Measurements from ENCODE around the gene DMRT1. TPM values are rescaled to one million over a fixed set of nuclear protein-coding genes. Genes with fewer than 3 reads are reported as not detected.

DMRT1 gene
- total RNA-seq, 4 donors from 2014 or later = not detected

GRCh38 chr9:972501-973294 is 131.2 kb downstream of the DMRT1 start:
- peaks cover 2 to 97% of the 10 kb centered on the region in 2 donors for H3K27me3 ChIP-seq
- no peaks in the 10 kb centered on the region for H3K36me3 ChIP-seq
- WGBS, 2 donors = 10 to 14% methylated on average over 43 to 68 of the region's 68 CpGs
- H3K4me1 ChIP-seq = peaks cover 0 to 76% (median 28%) of the 10 kb centered on the region in 4 donors
- TF ChIP-seq CTCF (IDR thresholded peaks at IDR 0.05) = no peak
- TF ChIP-seq POLR2A (IDR thresholded peaks at IDR 0.05) = no peak
- no peak for TF ChIP-seq EP300 (IDR thresholded peaks at IDR 0.05)
- H3K27ac ChIP-seq = no peak overlapping the region
- DNase-seq (ENCODE audit: low spot score in 2 of 2) = no peak
- H3K4me3 ChIP-seq = peak overlapping the region in 3 of 4 donors; percentile 2 to 47 (median 32)
- no peaks in the 10 kb centered on the region for H3K9me3 ChIP-seq

GRCh38 chr9:973295-973834 is 131.9 kb downstream of the DMRT1 start:
- peaks cover 5 to 97% of the 10 kb centered on the region in 2 donors for H3K27me3 ChIP-seq
- no peak for TF ChIP-seq POLR2A (IDR thresholded peaks at IDR 0.05)
- no peak for TF ChIP-seq CTCF (IDR thresholded peaks at IDR 0.05)
- TF ChIP-seq EP300 (IDR thresholded peaks at IDR 0.05) = no peak
- no peaks in the 10 kb centered on the region for H3K36me3 ChIP-seq
- no peak for DNase-seq (ENCODE audit: low spot score in 2 of 2)
- H3K4me1 ChIP-seq = peaks cover 0 to 76% (median 28%) of the 10 kb centered on the region in 4 donors
- H3K4me3 ChIP-seq = no peak overlapping the region
- 23 to 43% methylated on average over 17 of the region's 17 CpGs for WGBS, 2 donors
- no peak overlapping the region for H3K27ac ChIP-seq
- no peaks in the 10 kb centered on the region for H3K9me3 ChIP-seq

- H3K4me3 ChIP-seq = no peak overlapping the region
- TF ChIP-seq CTCF (IDR thresholded peaks at IDR 0.05) = no peak
- no peak for TF ChIP-seq EP300 (IDR thresholded peaks at IDR 0.05)
- no peak for TF ChIP-seq POLR2A (IDR thresholded peaks at IDR 0.05)
- peaks cover 0 to 72% (median 28%) of the 10 kb centered on the region in 4 donors for H3K4me1 ChIP-seq
- H3K27ac ChIP-seq = no peak overlapping the region
- peaks cover 5 to 97% of the 10 kb centered on the region in 2 donors for H3K27me3 ChIP-seq
- WGBS, 2 donors = 16 to 28% methylated on average over 29 of the region's 29 CpGs
- H3K36me3 ChIP-seq = no peaks in the 10 kb centered on the region
- DNase-seq (ENCODE audit: low spot score in 2 of 2) = no peak
- H3K9me3 ChIP-seq = no peaks in the 10 kb centered on the region
Observed at GRCh38 chr9:974031-974995, 132.8 kb downstream of the DMRT1 start.

GRCh38 chr9:974996-975739 is 133.7 kb downstream of the DMRT1 start:
- Histone ChIP-seq H3K27me3 (peaks cover 5 to 97% of the 10 kb centered on the region in 2 donors), H3K36me3 (no peaks in the 10 kb centered on the region), H3K4me3 (no peak overlapping the region), H3K4me1 (peaks cover 0 to 64% (median 28%) of the 10 kb centered on the region in 4 donors), H3K9me3 (no peaks in the 10 kb centered on the region), H3K27ac (no peak overlapping the region)
- WGBS, 2 donors = 30 to 33% methylated on average over 24 of the region's 24 CpGs
- no peak for TF ChIP-seq CTCF (IDR thresholded peaks at IDR 0.05)
- TF ChIP-seq POLR2A (IDR thresholded peaks at IDR 0.05) = no peak
- TF ChIP-seq EP300 (IDR thresholded peaks at IDR 0.05) = no peak
- DNase-seq (ENCODE audit: low spot score in 2 of 2) = no peak

Measured in tibial nerve (tissue), 4 donors.